ENCODE data around the gene NUDCD3. TPM values are rescaled to one million over a fixed set of nuclear protein-coding genes. Genes with fewer than 3 reads are reported as not detected.

Gene NUDCD3
- total and polyA plus RNA-seq, 7 donors: 14.3 to 50.5 (median 37.2) TPM

DNA sequence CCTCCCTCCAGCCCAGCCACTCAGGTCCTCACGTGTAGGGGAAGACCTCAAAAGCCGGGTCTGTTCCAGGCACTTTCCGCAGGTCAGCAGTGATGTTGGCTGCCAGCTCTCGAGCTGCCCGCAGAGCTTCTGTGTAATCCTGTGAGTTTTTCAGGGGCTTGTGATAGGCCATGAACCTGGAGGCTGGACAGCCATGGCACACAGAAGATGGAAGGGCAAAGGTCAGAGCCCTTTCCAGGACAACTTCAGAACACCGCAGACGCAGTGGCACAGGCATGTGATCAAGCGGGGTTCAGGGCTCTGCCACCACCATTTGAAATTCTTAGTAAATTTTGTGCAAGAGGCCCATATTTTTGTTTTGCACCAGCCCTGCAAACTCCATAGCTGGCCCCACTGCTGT lies 26.7 kb upstream of the NUDCD3 start:
- Histone ChIP-seq H3K4me3 (no peak overlapping the region), H3K4me1 (no peaks in the 10 kb centered on the region), H3K9me3 (no peaks in the 10 kb centered on the region), H3K27me3 (no peaks in the 10 kb centered on the region), H3K36me3 (peaks cover 0 to 6% (median 0%) of the 10 kb centered on the region in 4 donors), H3K27ac (no peak overlapping the region)
- no peak for DNase-seq
- intact Hi-C loops (cut with DNase I): no loop called here
- WGBS, 2 donors: 88 to 94% methylated on average over 8 of the region's 8 CpGs
- TF ChIP-seq, protein P1, sequence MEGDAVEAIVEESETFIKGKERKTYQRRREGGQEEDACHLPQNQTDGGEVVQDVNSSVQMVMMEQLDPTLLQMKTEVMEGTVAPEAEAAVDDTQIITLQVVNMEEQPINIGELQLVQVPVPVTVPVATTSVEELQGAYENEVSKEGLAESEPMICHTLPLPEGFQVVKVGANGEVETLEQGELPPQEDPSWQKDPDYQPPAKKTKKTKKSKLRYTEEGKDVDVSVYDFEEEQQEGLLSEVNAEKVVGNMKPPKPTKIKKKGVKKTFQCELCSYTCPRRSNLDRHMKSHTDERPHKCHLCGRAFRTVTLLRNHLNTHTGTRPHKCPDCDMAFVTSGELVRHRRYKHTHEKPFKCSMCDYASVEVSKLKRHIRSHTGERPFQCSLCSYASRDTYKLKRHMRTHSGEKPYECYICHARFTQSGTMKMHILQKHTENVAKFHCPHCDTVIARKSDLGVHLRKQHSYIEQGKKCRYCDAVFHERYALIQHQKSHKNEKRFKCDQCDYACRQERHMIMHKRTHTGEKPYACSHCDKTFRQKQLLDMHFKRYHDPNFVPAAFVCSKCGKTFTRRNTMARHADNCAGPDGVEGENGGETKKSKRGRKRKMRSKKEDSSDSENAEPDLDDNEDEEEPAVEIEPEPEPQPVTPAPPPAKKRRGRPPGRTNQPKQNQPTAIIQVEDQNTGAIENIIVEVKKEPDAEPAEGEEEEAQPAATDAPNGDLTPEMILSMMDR (IDR thresholded peaks at IDR 0.05): no peak
- TF ChIP-seq POLR2AphosphoS5 (IDR thresholded peaks at IDR 0.05) (no peak), EP300 (IDR thresholded peaks at IDR 0.05) (no peak), POLR2A (IDR thresholded peaks at IDR 0.05) (no peak)

DNA sequence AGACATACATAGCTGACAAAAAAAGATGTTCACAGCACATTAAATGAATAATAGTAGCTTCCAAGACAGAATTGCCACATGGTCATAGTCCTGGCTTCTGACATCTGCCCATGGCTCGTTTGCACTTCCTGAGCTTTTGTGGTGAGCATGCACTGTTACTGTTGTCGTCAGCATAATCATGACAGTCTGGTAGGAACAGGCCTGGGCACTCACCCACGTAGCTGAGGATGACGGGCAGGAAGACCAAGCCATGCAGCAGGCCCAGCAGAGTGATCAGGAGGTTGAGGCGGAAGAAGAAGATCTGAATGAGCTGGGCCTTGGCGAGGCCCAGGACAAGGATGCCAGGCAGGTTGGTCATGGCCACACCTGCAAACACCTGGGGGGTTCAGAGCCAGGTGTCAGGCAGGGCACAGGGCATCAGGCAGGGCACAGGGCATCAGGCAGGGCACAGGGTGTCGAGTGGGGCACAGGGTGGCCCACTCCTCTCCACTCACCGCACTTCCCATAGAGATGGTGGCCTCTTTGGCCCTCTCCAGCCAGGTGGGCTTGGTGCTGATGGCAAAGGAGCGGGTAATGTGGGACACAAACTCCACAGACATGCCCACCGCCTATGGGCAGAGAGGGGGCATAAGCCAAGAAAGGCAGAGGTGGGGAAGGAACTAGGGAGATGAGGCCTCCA lies 25.3 kb upstream of the NUDCD3 start:
- no peaks in the 10 kb centered on the region for H3K9me3 ChIP-seq
- intact Hi-C loops (cut with DNase I): no loop called here
- H3K27me3 ChIP-seq: no peaks in the 10 kb centered on the region
- DNase-seq: no peak
- WGBS, 2 donors: 83 to 85% methylated on average over 10 of the region's 10 CpGs
- no peak for TF ChIP-seq POLR2AphosphoS5 (IDR thresholded peaks at IDR 0.05)
- TF ChIP-seq EP300 (IDR thresholded peaks at IDR 0.05): no peak
- TF ChIP-seq, protein P1 (IDR thresholded peaks at IDR 0.05): no peak
- TF ChIP-seq POLR2A (IDR thresholded peaks at IDR 0.05): no peak
- H3K36me3 ChIP-seq: peaks cover 0 to 6% (median 0%) of the 10 kb centered on the region in 4 donors
- H3K27ac ChIP-seq: no peak overlapping the region
- no peak overlapping the region for H3K4me3 ChIP-seq
- H3K4me1 ChIP-seq: no peaks in the 10 kb centered on the region

DNA sequence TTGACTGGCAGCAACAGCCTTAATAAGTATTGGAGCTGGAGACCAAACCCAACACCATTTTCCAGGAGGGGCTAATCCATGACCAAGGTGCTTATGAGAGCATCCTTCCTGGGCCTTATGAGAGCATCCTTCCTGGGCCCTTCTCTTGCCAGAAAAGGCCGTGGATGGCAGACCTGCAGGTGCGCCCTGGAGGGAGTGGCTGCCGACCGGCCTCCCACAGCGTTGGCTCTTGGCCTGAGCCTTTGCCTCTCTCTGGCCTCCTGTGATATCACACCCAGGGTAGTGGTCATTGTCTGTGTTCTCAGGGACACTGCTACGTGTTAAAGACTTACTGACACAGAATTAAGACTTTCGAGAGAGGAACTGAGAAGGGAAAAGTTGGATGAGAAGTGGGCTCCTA lies 22.3 kb upstream of the NUDCD3 start:
- no peak for DNase-seq
- intact Hi-C loops (cut with DNase I): no loop called here
- 87 to 90% methylated on average over 7 of the region's 7 CpGs for WGBS, 2 donors

DNA sequence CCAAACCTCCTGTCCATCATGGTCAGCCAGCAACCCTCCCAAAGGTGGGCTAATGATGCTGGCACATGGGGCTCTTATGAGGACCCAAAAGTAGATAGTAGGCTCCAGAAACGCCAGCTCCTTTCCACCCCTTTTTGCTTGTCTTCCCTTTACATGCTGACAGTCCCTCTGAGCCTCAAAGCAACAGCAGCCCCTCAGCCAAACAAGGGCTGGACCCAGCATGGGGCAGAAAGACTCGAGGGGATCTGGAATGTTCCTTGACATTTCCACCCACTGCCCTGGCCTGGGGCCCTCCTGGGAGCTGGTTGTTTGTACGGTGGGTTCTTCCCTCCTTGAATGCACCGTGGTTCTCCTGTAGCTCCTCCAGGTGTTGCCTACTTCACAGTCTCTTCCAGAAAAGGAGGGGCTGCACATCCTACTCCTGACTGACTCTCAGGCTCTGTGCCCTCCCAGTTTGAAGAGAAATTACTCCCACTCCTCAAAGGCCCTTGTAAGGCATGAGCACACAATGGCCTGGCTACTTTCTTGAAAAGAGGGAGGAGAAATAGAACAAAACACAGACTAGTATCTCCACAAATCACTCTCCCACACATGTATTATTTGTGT lies 21.5 kb upstream of the NUDCD3 start:
- DNase-seq: no peak
- Histone ChIP-seq H3K27ac (no peak overlapping the region), H3K4me1 (no peaks in the 10 kb centered on the region), H3K27me3 (no peaks in the 10 kb centered on the region), H3K36me3 (peaks cover 0 to 6% (median 0%) of the 10 kb centered on the region in 4 donors), H3K4me3 (no peak overlapping the region), H3K9me3 (peaks cover 0 to 6% (median 0%) of the 10 kb centered on the region in 4 donors)
- TF ChIP-seq POLR2A (IDR thresholded peaks at IDR 0.05) (no peak), EP300 (IDR thresholded peaks at IDR 0.05) (no peak)
- 54 to 58% methylated on average over 4 of the region's 4 CpGs for WGBS, 2 donors
- intact Hi-C loops (cut with DNase I): no loop called here

More for the DNA sequence above, 22.3 kb upstream of the NUDCD3 start:
- H3K27me3 ChIP-seq: no peaks in the 10 kb centered on the region
- peaks cover 0 to 6% (median 0%) of the 10 kb centered on the region in 4 donors for H3K36me3 ChIP-seq
- peaks cover 0 to 6% (median 0%) of the 10 kb centered on the region in 4 donors for H3K9me3 ChIP-seq
- no peak overlapping the region for H3K27ac ChIP-seq
- TF ChIP-seq POLR2AphosphoS5 (IDR thresholded peaks at IDR 0.05) (no peak), POLR2A (IDR thresholded peaks at IDR 0.05) (no peak), EP300 (IDR thresholded peaks at IDR 0.05) (no peak)
- TF ChIP-seq, protein P1 (IDR thresholded peaks at IDR 0.05): no peak
- H3K4me3 ChIP-seq: no peak overlapping the region
- no peaks in the 10 kb centered on the region for H3K4me1 ChIP-seq

DNA sequence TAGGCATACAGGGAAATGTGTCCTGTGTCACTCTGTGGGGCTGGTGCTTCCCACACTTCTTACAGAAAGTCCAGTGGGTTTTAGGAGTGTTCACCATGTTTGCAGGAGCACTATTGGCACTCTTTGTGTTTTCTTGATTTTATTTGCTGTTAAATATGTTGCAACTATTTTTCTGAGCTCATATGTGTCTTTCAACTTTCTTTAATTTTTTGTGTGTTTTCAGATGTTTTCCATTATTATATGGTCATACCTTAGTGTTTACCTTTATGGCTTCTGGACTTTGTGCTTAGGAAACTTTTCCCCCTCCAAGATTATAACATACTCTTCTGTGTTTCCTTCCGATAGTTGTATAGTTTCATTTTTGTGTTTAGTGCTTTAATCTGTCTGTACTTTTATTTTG lies 20.8 kb upstream of the NUDCD3 start:
- H3K9me3 ChIP-seq: peaks cover 0 to 6% (median 0%) of the 10 kb centered on the region in 4 donors
- 24 to 63% methylated on average over 1 of the region's 1 CpG for WGBS, 2 donors
- no peaks in the 10 kb centered on the region for H3K27me3 ChIP-seq
- no peak for DNase-seq
- TF ChIP-seq, protein P1 (IDR thresholded peaks at IDR 0.05): no peak
- TF ChIP-seq EP300 (IDR thresholded peaks at IDR 0.05) (no peak), POLR2A (IDR thresholded peaks at IDR 0.05) (no peak), POLR2AphosphoS5 (IDR thresholded peaks at IDR 0.05) (no peak)
- H3K4me3 ChIP-seq: no peak overlapping the region
- H3K4me1 ChIP-seq: no peaks in the 10 kb centered on the region
- H3K27ac ChIP-seq: no peak overlapping the region
- peaks cover 0 to 6% (median 0%) of the 10 kb centered on the region in 4 donors for H3K36me3 ChIP-seq
- intact Hi-C loops (cut with DNase I): no loop called here

All from sigmoid colon (tissue), 7 donors.